Vagina (tissue), 2 donors: ENCODE measurements around the gene ARHGAP8.

Experiments used
- CTCF ChIP-seq, 3 experiments: fragments of 450-650 bp in 2 of 3; fragments of 200-600 bp in 1 of 3; sonication (generic) in 1 of 3; IDR thresholded peaks; one replicate each; pipeline ENCODE4 v1.5.1; 2017 to 2019; ENCODE audit warnings: antibody characterized with exemption in 3 of 3, mild to moderate bottlenecking in 2 of 3, moderate library complexity in 2 of 3
- POLR2A ChIP-seq, 2 donors: fragments of 450-650 bp; IDR thresholded peaks; one replicate each; pipeline ENCODE4 v1.6.1; 2017; ENCODE audit warnings: antibody characterized with exemption in 2 of 2, mild to moderate bottlenecking in 2 of 2, moderate library complexity in 2 of 2

GRCh38 chr22:44805711-44806110, 53.3 kb downstream of the ARHGAP8 start:
- TF ChIP-seq CTCF (IDR thresholded peaks at IDR 0.05) (no peak), POLR2A (IDR thresholded peaks at IDR 0.05) (no peak)
